ENCODE results near the gene RHBDD3. TPM values are rescaled to one million over a fixed set of nuclear protein-coding genes. Genes with fewer than 3 reads are reported as not detected.
"Not testable (repeated sequence)": the region's sequence is repeated elsewhere in the genome, so short reads cannot be mapped to it uniquely, and the experiment has no call there.

RHBDD3 gene
- total RNA-seq, 6 donors from 2014 or later = 17.3 to 47.1 (median 27.9) TPM

DNA sequence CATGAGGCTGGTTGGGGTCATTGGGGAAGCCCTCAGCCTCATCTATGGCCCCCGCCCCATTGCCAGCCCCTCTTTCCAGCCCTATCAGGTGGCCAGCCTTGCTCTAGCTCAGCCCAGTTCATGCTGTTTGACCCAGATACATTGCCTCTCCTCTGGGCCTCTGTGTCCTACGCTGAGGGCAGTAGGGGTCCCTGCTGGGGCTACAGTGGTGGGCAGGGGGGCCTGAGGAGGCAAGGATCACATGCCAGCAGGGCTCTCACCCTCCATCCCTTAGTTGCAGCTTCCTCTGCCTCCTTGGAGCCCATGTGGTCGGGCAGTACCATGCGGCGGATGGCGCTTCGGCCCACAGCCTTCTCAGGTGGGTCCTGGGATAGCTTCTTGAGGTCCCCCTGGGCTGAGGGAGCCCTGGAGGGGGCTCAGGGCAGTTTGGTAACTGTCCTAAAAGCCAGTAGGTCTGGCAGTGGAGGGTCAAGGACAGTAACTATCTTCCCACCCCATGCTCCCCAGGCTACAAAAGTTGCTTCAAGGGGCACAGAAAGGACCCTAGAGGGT is 42.8 kb downstream of the RHBDD3 start:
- no peak overlapping the region for H3K4me3 ChIP-seq
- peaks cover 18 to 34% (median 23%) of the 10 kb centered on the region in 4 donors for H3K4me1 ChIP-seq
- H3K36me3 ChIP-seq = no peaks in the 10 kb centered on the region
- ATAC-seq (ENCODE audit: low FRiP score in 2 of 2) = no peak
- 90% methylated on average over 5 to 7 of the region's 7 CpGs for WGBS, 2 donors
- TF ChIP-seq CTCF (IDR thresholded peaks at IDR 0.05) (no peak), EP300 (IDR thresholded peaks at IDR 0.05) (no peak), POLR2A (IDR thresholded peaks at IDR 0.05) (no peak), POLR2AphosphoS5 (IDR thresholded peaks at IDR 0.05) (no peak)
- H3K27me3 ChIP-seq = no peaks in the 10 kb centered on the region
- no peaks in the 10 kb centered on the region for H3K9me3 ChIP-seq
- DNase-seq = peak in 1 of 2 donors; percentile 74
- peak overlapping the region; percentile 68 to 89 (median 74) for H3K27ac ChIP-seq

DNA sequence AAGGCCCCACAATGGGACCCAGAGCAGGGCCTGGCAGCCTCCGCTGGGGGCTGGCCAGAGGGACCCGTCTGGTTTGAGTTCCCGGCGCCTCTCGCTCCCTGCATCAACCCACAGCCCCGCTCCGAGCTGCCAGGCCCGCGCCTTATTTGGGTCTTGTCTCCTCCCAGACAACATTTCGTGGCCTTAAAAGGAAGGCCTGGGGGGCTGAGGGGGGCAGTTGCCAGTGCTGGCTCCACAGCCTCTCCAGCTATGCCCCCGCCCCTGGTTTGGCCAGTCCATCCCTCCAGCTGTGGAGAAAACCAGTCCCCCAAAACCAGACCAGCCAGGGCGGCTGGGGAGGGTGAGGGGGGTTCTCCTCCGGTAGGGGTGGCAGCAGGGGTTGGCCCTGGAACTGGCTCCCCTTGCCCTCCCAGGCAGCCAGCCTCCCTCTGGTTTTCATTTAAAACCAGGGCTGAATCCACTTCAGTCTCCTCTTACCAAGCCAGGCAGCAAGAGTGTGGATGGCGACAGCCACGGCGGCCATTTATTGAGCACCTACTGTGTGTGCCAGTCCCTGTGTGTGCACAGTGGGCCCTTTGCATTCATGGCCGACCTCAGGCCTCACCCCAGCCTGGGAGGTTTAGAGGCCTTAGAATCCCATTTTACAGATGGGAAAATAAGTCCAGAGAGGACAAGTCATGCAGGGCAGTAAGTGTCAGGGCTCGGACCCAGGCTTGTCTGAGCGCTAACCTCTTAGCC is 43.5 kb downstream of the RHBDD3 start:
- ATAC-seq (ENCODE audit: low FRiP score in 2 of 2) = peak in 1 of 2 donors; percentile 13
- Histone ChIP-seq H3K27me3 (no peaks in the 10 kb centered on the region), H3K36me3 (no peaks in the 10 kb centered on the region), H3K27ac (peak overlapping the region; percentile 68 to 89 (median 74)), H3K4me1 (peaks cover 18 to 35% (median 23%) of the 10 kb centered on the region in 4 donors), H3K4me3 (no peak overlapping the region), H3K9me3 (no peaks in the 10 kb centered on the region)
- no peak for TF ChIP-seq POLR2A (IDR thresholded peaks at IDR 0.05)
- no peak for TF ChIP-seq POLR2AphosphoS5 (IDR thresholded peaks at IDR 0.05)
- no peak for TF ChIP-seq EP300 (IDR thresholded peaks at IDR 0.05)
- no peak for TF ChIP-seq CTCF (IDR thresholded peaks at IDR 0.05)
- 81 to 83% methylated on average over 12 to 19 of the region's 19 CpGs for WGBS, 2 donors
- peak in 1 of 2 donors; percentile 87 for DNase-seq

- TF ChIP-seq POLR2A (IDR thresholded peaks at IDR 0.05) = no peak
- peak overlapping the region in 2 of 4 donors; percentile 9 to 22 for H3K27ac ChIP-seq
- DNase-seq (peak in 1 of 2 donors; percentile 54), ATAC-seq (ENCODE audit: low FRiP score in 2 of 2) (no peak)
- no peaks in the 10 kb centered on the region for H3K9me3 ChIP-seq
- no peak overlapping the region for H3K4me3 ChIP-seq
- no peaks in the 10 kb centered on the region for H3K27me3 ChIP-seq
- H3K4me1 ChIP-seq = peaks cover 8 to 29% (median 21%) of the 10 kb centered on the region in 4 donors
- no peaks in the 10 kb centered on the region for H3K36me3 ChIP-seq
- WGBS, 2 donors = 63 to 75% methylated on average over 8 to 13 of the region's 14 CpGs
These were observed 47.7 kb downstream of the RHBDD3 start for GRCh38 chr22:29219881-29220670.

- H3K4me3 ChIP-seq; H3K36me3 ChIP-seq; H3K27me3 ChIP-seq; ATAC-seq (ENCODE audit: low FRiP score in 2 of 2); DNase-seq; H3K9me3 ChIP-seq: not testable (repeated sequence)
- Histone ChIP-seq H3K27ac (peak overlapping the region in 1 of 4 donors; percentile 7), H3K4me1 (peaks cover 2 to 22% (median 14%) of the 10 kb centered on the region in 4 donors)
- 63 to 81% methylated on average over 2 of the region's 2 CpGs for WGBS, 2 donors
These were observed 48.4 kb downstream of the RHBDD3 start for GRCh38 chr22:29219409-29219782.

GRCh38 chr22:29218758-29219408 is 48.9 kb downstream of the RHBDD3 start:
- ATAC-seq (ENCODE audit: low FRiP score in 2 of 2) = no peak
- Histone ChIP-seq H3K27ac (peak overlapping the region in 1 of 4 donors; percentile 7), H3K4me1 (peaks cover 0 to 17% (median 12%) of the 10 kb centered on the region in 4 donors), H3K9me3 (no peaks in the 10 kb centered on the region), H3K36me3 (no peaks in the 10 kb centered on the region), H3K27me3 (no peaks in the 10 kb centered on the region), H3K4me3 (no peak overlapping the region)
- no peak for DNase-seq
- WGBS, 2 donors = 86 to 93% methylated on average over 3 to 8 of the region's 11 CpGs
- no peak for TF ChIP-seq EP300 (IDR thresholded peaks at IDR 0.05)
- no peak for TF ChIP-seq POLR2AphosphoS5 (IDR thresholded peaks at IDR 0.05)
- no peak for TF ChIP-seq POLR2A (IDR thresholded peaks at IDR 0.05)
- TF ChIP-seq CTCF (IDR thresholded peaks at IDR 0.05) = no peak
